Measurements from ENCODE around the gene DOK3.

DNA sequence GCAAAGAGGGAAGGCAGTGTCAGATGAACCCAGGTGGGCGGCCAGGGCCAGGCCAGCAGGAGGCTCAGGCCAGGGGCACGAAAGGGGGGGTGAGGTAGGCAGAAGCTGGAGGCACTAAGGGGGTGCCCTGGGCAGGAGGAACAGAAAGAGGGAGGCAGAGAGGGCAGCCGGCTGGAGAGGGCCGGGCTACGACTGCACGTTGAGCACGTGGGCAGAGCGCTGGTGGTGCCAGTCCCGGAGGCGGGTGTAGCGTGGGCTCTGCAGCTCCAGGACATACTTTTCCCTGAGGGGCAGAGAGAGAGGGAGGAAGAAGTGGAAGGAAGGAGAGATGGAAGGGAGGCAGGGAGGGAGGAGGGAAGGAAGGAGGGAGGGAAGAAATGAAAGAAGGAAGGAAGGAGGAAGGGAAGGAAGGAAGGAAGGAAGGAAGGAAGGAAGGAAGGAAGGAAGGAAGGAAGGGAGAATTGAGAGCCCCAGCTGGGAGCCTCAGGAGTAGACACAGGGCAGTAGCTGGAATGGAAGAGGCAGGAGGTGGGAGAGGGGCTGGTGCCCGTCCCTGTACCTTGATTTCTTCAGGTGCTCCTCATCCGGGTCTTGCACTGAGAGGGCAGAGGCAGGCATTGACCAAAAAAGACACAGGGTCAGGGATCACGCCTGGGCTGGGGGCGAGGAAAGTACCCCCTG lies 19.2 kb downstream of the DOK3 start:
- TF ChIP-seq POLR2A (IDR thresholded peaks at IDR 0.05; ENCODE audit: low read length), result no peak
- TF ChIP-seq GATA1 (IDR thresholded peaks at IDR 0.05; ENCODE audit: low read depth, low read length), result no peak

All from erythroblast (primary cell).